SHP77 treated with DMSO at 0.1 percent for 48 hours (cell line): ENCODE data around the gene CLTCL1.

ENCODE experiments used
- DNase-seq: peaks from one replicate; lab custom pipeline; 2025; lab: John Stamatoyannopoulos, UW

Gene CLTCL1

DNA sequence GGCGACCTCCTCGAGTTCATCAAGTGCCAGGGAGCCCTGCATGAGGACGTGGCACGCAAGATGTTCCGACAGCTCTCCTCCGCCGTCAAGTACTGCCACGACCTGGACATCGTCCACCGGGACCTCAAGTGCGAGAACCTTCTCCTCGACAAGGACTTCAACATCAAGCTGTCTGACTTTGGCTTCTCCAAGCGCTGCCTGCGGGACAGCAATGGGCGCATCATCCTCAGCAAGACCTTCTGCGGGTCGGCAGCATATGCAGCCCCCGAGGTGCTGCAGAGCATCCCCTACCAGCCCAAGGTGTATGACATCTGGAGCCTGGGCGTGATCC lies 159.9 kb downstream of the CLTCL1 start:
- DNase-seq, result no peak

DNA sequence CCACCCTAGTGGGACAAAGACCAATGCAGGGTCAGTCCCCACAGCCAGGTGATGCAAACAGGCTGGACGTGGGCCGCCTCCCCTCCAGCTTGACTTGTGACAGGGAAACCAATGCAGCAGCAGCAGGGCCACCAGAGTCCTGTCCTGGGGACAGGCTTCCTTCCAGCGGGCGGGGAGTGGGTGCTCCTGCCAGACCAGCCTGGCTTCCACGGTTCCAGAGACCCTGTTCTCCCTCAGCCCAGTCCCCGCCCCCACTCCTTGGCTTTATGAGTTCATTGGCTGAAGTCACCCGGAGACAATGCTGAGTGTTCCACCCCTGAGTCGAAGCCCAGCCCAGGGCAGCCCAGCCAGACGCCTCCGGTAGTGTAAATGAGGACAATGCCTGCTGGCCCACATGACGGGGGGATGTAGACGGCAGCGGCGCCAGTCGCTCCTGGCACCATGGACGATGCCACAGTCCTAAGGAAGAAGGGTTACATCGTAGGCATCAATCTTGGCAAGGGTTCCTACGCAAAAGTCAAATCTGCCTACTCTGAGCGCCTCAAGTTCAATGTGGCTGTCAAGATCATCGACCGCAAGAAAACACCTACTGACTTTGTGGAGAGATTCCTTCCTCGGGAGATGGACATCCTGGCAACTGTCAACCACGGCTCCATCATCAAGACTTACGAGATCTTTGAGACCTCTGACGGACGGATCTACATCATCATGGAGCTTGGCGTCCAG lies 160.4 kb downstream of the CLTCL1 start, which contains the start of gene TSSK2:
TSSK2 (plus strand) TSS at position 350 of the 726 bp plus-strand sequence; CDS start at position 442, 92 bp downstream.
- no peak for DNase-seq

DNA sequence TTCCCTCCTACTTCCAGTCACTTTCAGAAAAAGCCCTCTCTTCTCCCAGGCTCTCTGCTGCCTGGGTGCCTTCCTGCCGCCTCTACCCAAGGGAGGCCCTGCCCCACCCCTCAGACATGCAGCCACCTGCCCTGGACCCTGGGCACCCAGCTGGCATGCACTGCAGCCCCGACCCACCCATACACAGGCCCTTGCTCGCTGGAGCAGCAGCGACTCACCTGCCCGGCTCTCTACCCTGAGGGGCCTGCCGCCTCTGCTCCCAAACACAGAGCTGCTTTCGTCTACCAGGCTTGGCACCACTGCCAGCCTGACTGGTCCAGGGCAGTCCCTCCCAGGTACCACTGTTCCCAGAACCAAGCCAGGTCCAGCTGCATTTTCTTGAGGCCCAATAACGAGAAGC lies 161.6 kb downstream of the CLTCL1 start:
- DNase-seq, result no peak
